ENCODE data around the gene ABCC3.

The ABCC3 gene

DNA sequence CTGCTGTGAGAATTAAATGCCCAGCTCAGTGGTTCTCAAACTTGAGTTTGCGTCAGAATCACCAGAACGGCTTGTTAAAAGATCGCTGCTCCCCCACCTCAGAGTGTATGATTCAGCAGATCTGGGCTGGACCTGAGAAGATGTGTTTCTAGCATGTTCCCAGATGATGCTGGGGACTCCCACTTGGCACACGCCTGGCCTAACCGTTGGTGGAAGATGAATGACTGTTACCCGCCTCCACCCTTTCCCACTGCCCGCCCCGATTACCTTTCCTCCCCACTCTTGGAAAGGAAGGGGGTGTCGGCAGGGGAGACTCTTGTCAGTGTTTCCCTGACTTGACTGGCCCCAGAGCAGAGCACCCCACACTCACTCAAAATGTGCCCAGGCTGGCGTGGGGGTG, 29.3 kb upstream of the ABCC3 start:
- DNase-seq, result no peak

- DNase-seq, result no peak
Measured at GRCh38 chr17:50607522-50608175, 27.0 kb upstream of the ABCC3 start.

DNA sequence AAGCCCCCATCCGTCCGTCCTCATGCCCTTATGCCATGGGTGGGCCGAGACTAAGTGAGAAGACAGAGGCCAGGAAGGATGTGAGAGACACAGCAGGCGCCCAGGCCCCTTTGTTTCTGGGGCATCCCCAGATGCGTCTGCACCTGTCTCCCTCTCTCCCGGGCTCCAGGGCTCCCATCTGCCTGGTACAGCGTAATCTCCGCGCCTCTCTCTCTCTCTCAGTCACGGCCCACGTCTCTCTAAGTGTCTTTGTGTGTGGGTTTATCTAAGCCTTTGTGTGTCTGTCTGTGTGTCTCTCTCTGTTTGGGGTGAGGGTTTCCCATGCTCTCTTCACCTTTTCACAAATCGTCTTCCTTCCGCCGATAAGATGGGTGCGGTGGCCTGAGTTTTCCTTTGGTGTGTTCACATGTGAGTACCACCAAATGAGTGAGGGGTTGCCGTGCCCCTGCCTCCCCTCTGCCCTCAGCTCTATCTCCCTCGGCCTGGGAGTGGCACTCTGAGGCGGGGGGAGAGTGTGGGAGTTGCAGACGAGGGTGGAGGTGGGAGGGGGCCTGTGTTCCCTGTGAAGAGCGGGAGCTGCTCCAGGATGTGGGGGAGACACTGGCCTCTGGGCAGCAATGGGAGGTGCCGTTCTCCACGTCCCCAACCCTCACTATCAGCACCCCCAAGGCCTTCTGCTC, 25.8 kb upstream of the ABCC3 start:
- no peak for DNase-seq

DNA sequence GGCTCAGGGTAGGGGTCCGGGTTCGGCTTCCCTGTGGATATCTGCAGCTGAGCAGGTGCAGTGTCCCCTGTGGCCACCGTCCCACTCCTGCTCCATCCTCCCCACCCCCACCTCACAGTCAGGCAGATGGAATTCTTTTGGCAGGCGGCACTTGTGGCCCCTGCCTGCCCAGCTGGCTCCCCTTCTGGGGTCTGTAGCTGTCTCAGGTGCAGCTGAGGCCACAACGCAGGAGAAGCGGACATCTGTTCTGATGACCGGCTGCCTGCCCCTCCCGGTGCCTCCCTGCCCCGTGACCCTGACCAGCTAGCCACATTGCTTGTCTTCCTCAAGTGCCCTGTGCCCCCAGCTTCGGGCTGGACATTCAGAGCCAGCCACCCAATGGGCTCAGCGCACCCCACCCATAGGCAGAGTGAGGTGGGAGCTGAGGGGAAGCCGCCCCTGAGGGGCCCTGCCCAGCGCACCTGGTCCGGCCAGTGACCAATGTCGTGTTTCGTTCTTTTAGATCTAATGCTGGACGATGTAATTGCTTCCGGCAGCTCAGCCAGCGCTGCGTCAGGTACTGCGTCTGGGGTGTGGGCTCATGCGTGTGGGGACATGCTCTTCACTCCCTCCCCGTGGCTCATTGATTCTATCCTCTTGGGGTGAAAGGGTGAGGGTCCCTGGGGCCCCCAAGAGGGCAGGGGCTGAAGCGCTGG, 25.2 kb upstream of the ABCC3 start:
- no peak for DNase-seq

GRCh38 chr17:50611634-50612033, 23.0 kb upstream of the ABCC3 start:
- no peak for DNase-seq

- DNase-seq, result no peak
Measured at GRCh38 chr17:50612281-50612680, 22.4 kb upstream of the ABCC3 start.

DNA sequence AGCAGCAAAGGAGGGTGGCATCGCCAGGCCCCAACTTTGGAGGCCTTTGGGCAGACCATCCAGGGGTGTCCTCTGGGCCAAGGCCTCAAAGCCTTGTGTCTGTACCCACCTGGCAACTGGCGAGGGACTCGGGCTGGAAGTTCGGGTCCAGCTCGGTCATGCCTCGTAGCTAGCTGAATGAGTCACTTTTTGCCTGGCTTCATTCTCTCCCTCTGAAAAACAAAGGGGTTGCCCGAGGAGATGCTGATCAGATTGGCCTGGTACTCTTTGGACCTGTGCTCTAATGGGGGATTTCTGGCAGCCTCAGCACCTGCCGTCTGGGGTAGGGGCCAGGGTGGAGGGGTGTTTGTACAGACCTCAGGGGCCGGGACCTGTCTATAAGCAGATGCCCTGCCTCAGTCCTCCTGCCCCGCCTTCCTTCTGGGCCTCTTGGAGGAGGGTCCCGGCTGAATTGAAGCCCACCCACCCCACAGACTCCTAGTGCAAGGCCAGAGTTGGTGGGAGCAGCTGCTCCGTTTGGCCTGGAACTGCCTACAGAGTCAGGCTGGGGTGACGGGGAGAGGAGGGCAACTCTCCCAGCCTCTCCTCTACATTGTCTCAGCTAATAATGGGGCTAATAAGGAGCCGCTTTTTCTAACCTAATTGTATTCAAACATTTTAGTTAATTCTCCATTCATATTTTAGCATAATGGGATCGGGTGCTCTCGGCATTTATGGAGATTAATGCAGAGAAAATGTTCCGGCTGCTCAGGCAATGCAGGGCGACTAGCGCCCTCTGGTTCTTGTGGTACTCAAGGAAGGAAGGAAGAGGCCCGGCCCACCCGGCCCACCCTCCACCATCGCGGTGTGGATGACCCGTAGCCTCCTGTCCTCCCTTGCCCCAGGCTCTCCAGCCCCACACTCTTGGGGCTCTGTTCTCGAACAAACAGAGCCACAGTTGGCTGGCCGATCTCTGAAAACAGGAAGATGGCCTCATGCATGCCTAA, 21.4 kb upstream of the ABCC3 start:
- no peak for DNase-seq

DNA sequence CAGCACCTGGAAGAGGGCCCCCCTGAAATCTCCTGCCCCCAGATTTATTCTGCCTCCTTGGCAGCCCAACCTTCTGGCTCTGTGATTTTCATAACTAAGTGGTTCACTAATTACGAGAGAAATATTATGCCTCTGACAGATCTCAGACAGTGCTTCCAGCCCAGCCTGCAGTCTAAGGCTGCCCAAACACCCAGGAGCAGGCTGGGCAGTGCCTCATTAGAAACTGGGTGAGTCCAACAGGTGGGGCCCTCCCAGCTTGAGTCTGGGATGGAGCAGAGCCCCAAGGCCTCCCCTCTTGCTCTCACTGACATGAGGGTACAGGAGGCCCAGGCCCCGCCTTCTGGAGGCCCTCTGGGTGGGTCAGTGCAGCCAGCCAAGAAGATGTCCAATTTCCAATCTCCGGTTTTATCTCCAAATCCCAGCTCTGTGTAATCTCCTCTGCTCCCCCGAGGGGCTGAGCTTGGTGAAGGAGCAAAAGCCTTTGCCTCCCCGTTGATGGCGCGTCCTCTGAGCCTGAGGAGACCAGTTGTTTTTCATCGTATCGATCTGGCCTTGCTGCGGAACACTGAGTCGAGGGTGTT, 20.1 kb upstream of the ABCC3 start:
- no peak for DNase-seq

DNA sequence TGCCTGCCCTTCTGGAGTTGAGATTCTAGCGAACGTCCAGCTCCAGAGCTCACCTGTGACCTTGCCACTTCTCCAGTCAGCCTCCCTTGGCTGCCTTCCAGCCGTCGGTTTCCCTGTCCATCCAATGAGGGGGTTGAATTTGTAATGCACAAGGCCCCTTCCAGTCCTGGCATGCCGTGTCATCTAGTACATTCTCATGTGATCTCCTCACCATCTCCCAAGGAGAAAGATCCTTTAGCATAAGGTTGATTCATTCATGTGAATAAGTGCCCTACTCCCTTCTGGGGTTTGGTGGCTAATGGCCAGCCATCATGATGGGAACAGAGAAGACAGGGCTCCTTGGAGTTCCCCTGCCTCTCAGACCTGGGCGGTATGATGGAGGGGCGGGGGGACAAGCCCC, 18.9 kb upstream of the ABCC3 start:
- DNase-seq, result no peak

GRCh38 chr17:50618300-50618699, 16.4 kb upstream of the ABCC3 start:
- DNase-seq, result no peak

GRCh38 chr17:50618941-50619340, 15.7 kb upstream of the ABCC3 start:
- no peak for DNase-seq

DNA sequence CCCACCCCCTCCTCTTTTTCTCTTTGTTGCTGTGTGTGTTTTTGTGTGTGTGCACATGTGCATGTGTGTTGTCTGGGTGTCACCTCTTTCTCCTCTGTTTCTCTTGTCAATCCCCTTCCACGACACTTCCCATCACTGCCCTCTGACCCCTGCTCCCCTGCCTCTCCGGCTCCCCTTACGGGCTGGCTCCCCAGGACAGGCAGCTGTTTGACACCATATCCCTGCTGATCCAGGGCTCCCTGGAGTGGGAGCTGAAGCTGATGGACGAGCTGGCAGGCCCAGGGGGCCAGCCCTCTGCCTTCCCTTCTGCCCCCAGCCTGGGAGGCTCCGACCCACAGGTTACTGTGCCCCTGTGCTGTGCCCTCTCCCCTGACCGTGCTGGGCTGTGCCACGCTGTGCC, 15.2 kb upstream of the ABCC3 start:
- DNase-seq, result no peak

- no peak for DNase-seq
Measured at GRCh38 chr17:50620237-50620636, 14.4 kb upstream of the ABCC3 start.

- DNase-seq, result no peak
Measured at GRCh38 chr17:50620858-50621257, 13.8 kb upstream of the ABCC3 start.

DNA sequence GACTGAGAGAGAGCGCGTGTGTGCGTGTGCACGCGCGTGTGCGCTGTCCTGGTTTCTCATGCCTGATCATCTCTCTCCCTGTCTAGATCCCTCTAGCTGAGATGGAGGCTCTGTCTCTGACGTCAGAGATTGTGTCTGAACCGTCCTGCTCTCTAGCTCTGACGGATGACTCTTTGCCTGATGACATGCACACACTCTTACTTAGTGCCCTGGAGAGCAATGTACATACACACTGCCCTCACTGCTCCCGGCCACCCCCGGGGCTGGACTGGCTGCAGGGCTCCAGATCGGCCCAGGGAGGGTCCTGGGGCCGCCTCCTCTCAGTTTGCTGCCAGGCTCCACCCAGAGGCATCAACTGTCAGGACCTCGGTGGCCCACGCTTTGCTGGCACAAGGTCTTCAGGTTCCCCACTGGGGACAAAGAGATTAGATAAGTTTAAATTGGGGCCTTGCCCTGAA, 13.1 kb upstream of the ABCC3 start:
- no peak for DNase-seq

DNA sequence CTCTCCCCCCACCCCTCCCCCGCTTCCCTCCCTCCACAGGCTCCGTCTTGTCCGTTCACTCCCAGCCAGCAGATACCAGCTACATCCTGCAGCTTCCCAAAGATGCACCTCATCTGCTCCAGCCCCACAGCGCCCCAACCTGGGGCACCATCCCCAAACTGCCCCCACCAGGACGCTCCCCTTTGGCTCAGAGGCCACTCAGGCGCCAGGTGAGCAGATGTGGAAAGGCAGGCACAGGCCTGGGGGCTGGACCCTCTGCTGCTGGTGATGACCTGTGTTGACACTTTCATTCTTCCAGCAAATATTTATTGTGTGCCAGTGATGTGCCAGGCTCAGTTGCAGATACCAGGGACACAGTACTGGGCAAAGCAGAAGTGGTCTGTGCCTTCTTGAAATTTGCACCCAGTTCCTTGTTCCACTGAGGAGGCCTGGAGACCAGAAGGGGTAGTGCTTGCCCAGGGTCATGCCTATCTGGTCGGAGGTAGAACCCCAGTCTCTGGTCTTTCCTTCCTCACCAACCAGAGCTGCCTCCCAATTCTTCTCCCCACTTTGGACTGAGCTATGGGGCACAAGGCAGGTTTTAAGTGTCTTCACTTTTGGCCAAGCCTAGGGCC, 10.3 kb upstream of the ABCC3 start:
- no peak for DNase-seq

DNA sequence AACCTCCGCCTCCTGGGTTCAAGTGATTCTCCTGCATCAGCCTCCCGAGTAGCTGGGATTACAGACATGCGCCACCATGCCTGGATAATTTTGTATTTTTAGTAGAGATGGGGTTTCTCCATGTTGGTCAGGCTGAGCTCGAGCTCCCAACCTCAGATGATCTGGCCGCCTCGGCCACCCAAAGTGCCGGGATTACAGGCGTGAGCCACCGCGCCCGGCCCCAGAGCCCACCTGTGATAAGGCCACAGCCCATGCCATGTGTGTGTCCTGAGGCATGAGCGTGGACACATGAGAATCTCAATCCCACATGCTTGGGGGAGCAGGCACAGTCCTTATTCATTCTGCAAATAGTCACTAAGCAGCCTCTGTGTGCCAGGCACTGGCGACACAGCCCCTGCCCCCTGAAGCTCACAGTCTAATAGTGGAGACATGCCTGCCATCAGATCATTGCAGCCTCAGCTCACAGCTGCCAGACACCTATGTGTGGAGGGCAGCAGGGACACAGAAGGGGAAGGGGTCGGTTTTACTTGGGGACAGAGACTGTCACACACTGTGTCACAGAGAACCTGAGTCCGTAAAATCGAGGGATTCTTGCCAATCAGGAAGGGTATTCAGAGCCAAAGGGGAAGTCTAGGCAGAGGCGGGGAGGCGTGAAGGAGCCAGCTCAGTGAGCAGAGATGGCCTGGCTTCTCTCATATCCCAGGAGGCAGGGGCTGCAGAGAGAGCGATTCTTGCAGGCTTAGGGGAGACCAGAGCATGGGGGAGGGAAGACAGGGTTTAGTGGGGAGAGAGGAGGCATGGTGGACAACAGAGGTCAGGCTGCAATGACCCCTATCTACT, 9.4 kb upstream of the ABCC3 start:
- DNase-seq, result no peak

DNA sequence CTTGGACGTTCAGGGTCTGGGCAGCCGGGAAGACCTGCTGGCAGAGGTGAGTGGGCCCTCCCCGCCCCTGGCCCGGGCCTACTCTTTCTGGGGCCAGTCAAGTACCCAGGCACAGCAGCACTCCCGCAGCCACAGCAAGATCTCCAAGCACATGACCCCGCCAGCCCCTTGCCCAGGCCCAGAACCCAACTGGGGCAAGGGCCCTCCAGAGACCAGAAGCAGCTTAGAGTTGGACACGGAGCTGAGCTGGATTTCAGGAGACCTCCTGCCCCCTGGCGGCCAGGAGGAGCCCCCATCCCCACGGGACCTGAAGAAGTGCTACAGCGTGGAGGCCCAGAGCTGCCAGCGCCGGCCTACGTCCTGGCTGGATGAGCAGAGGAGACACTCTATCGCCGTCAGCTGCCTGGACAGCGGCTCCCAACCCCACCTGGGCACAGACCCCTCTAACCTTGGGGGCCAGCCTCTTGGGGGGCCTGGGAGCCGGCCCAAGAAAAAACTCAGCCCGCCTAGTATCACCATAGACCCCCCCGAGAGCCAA, 8.6 kb upstream of the ABCC3 start:
- peak; percentile 46 for DNase-seq

- DNase-seq, result no peak
Measured at GRCh38 chr17:50627036-50627781, 7.5 kb upstream of the ABCC3 start.
